ENCODE data around the gene CGRRF1.

The CGRRF1 gene

GRCh38 chr14:54509546-54510501, at the start of gene CGRRF1:
Gene CGRRF1, plus strand, starts transcription at chr14:54509906. Its CDS starts 54 bp downstream, at chr14:54509960.
- peak; percentile 80 to 99 (median 97) for DNase-seq

GRCh38 chr14:54462048-54462447, 47.7 kb upstream of the CGRRF1 start:
- no peak for DNase-seq

GRCh38 chr14:54465654-54466053, 44.1 kb upstream of the CGRRF1 start:
- DNase-seq: no peak

DNA sequence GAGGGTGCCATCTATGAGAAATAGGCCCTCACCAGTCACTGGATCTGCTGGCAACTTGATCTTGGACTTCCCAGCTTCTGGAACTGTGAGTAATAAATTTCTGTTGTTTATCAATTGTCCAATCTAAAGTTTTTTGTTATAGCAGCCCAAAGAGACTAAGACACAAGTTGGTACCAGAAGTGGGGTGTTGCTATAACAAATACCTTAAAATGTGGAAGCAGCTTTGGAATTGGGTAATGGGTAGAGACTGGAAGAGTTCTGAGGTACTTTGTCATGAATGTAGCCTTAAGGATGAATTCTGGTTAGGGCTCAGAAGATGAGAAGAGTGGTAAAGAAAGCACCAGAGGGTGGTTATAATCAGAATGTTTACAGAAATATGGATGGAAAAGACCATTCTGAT, 42.4 kb upstream of the CGRRF1 start:
- no peak for DNase-seq

DNA sequence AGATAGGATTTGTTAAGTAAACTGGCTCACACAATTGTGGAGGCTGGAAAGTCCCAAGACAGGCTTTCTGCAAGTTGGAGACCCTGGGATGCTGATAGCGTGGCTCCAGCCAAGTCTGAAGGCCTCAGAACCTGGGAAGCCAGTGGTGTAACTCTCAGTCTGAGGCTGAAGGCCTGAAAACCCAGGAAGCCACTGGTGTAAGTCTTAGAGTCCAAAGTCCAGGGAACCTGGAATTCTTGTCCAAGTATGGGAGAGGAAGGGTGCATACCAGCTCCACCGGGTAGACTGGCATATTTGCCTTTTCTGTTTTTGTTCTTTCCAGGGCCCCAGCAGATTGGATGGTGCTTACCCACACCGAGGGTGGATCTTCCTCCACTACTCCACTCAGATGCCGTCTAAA, 39.0 kb upstream of the CGRRF1 start:
- DNase-seq: no peak

DNA sequence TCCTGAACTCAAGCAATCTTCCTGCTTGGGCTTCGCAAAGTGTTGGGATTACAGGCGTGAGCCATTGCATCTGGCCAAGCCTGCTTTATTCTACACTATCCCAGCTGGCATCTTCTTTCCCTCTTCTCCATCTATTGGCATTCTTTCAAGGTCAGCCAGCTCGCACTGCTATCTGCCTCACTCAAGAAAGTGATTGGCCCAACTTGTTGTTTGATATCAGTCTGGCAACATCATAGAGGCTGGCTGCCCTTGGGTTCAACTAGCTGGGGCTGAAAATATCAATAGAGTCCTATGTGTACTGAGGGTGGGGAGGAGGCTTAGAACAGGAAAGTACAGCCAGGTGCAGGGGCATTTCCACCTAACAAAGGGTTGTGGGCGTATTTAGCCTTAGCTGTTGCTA, 38.1 kb upstream of the CGRRF1 start:
- no peak for DNase-seq

- DNase-seq: no peak
These were observed 37.4 kb upstream of the CGRRF1 start for GRCh38 chr14:54472315-54472714.

DNA sequence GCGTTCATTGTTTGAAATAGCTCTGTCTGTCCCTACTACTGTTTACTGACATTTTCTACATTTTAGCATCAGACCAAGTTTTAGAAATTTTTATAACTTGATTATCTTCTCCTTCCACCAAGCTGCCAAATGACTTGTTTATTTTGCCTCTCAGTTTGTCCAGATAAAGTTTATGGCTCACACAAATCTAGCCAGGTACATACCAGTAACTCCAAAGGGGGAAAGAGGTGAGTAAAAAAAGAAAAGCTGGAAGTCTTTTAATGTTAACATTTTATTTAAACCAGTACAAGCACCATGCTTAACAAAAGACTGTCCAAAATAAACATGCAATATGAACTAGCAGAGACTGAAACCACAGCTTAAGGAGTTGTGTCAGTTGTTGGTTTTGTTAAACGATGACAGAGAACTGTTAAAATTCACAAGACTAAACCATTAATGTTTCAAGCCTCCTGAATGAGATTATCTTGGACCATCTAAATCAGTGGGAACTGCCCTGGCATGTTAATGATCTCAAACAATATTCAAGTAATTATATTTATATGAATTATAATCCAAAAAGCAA, 35.4 kb upstream of the CGRRF1 start:
- DNase-seq: no peak

DNA sequence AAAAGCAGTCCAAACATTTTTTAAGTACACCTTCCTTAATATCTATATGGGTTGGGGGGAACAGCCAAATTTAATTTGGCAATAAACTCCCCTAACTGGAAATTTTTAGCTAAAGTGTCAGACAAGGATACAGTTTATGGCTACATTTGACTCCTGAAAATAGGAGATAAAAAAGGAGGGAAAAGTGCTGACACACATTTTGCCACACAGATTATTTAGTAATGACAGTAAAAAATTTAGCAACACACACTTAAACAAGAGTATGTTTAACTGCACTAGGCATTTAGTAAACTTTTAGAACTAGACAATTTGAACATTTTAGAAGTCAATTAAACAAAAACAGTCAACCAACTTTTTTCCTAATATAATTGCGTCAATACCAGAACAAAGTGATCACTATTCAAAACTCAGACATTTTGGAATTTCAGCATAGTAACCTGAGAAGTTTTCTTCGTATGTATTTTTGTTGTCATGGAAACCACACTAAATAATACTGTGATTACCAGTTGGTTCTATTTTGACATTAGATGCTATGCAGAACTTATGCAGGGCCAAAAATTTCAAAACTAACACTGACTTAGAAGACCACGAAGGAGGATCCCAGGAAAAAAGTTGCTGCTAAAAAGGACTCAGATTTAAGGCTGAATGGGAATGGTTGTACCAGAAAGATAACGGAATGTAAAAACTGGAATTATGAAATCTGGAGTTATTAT, 34.4 kb upstream of the CGRRF1 start:
- no peak for DNase-seq

DNA sequence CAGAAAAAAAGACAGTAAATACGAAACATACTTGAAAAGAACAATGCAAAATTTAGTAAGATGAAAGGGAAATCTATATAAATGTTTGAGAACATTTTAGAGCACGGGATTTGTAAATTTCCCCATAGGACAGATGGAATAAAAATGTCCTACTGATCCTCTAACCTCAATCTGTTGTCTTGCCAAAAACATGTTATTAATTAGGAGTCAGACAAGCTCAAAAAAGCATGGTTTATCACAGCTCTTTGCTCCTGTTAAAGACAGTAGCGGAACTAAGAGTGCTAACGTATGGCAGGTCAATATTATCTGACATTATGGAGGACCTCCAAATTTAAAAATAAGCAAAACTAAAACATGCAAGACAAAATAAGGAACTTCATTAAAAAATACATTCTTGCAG, 33.8 kb upstream of the CGRRF1 start:
- no peak for DNase-seq

GRCh38 chr14:54478636-54479215, 31.0 kb upstream of the CGRRF1 start:
- no peak for DNase-seq

DNA sequence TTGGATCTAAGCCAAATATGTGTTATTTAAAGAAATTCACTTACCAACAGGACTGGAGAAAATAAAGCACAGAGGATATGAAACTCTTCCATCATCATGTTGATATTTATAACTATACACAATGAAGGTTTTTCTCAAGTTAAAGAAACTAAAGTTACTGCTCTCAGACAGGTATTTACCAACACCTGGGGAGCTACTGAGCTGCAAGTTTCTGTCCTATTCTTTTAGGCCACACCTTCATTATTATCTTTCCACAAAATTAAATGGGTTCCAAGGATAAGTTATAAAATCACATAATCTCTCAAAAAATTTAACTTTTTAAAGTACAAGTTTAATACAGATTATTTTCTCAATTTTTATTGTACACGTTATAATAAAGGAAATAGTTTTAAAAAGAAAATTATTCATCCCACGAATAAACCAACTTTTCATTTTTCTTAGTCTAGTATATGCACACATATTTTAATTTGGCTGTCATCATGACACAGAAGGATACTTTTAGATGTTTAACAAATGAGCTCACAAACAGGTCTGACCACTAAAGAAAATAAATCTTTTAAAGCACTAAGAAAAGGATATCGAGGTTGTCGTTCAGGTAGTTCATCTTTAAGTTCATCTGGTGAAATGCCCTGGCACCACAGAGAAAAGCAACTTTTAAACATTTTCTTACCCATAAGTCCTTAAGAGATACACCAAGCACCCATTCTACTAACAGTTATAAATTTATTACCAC, 28.7 kb upstream of the CGRRF1 start:
- DNase-seq: no peak

DNA sequence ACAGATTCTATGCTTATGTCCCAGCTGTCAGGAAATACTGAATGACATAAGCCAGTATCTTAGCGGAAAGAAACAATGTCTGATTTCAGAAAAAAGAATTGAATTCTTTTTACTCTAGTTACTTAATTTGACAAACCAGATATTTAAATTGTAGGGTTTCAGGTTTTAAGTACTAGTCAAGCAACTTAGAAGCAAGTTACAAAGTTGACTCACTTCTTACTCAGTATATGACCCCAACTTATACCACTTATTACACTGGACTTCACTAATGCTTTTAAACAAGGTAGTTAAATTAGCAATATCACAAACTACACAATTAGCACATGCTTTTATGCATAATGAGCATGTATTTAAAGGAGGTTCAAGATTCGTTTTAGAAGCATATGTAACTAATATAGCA, 28.0 kb upstream of the CGRRF1 start:
- no peak for DNase-seq

- no peak for DNase-seq
These were observed 26.5 kb upstream of the CGRRF1 start for GRCh38 chr14:54483073-54483745.

GRCh38 chr14:54483846-54484245, 25.9 kb upstream of the CGRRF1 start:
- no peak for DNase-seq

DNA sequence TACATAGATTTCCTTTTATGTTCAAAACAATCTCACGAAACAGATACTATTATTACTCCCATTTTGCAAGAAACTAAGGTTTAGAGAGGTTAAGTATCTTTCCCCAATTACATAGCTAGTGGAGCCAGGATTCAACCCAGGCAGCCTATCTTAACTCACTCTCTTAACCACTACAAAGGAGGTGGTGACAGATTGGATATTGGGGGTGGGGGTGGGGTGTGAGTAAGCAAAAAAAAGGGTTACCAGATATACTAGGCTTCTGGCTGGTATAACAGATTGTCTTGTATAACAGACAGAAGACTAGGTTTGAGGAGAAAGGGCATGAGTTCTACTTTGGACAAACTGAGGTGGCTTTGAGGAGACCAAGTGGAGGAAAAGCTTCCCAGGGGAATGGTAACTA, 23.0 kb upstream of the CGRRF1 start:
- DNase-seq: no peak

DNA sequence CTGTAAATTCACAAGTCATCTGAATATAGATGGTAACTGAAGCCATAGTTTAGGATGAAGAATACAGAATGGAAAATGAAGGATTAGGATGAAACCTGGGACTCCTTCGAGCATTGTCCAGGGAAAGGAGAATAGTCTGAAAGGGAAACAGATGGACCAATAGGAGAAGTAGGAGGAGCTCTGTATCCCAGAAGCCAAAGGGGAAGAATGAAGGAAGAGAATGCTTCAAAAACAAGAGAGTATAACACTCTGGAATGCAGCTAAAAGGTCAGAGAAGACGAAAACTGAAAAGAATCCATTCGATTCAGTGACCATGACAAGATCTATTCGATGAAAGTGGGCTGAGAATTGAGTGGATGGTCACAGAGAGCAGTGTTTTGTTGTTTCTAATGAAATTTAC, 21.9 kb upstream of the CGRRF1 start:
- DNase-seq: peak in 1 of 51 donors; percentile 34

GRCh38 chr14:54488318-54488645, 21.4 kb upstream of the CGRRF1 start:
- no peak for DNase-seq

DNA sequence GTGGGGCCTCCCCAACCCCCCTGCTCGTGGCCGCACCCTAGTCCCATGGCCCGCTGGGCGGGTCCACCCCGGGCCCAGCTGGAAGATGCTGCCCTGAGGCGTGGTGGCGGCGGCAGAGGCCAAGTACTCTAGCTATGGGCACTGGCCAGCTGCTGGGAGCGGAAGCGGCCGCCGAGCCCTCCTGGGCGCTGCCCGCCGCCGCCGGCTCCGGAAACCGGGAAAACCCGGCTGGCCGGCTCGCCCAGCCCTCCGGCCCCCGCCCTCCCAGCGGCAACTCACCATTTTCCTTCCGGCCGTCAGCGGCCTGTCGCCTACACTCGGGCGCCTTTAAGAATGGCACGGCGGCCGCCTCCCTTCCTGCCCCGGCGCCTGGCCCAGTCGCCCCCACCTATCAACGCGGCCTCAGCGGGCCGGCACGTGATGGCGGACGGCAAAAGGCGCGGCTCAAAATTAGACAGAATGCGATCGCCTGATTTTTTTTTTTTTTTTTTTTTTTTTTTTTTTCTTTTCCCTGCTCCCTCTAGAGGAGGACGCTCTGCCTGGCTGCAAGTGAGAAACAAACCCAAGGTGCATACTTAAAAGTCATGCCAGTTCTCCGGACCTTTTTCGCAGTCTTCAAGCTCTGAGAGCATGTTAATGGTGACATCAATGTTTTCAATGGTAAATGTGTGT, 20.9 kb upstream of the CGRRF1 start, which contains the start of gene GMFB:
Gene GMFB (minus strand): TSS at position 335 of the 672 bp plus-strand sequence. CDS start 53 bp downstream, at position 282.
- peak; percentile 38 to 90 (median 82) for DNase-seq

GRCh38 chr14:54489318-54489683, 20.4 kb upstream of the CGRRF1 start:
- no peak for DNase-seq
